ENCODE data around the gene NEIL1. TPM values are rescaled to one million over a fixed set of nuclear protein-coding genes. Genes with fewer than 3 reads are reported as not detected.

The NEIL1 gene
- total and polyA plus RNA-seq, 2 donors (not counting 1 experiment from before 2014, with no cell fraction given) = 103 to 251 TPM

DNA sequence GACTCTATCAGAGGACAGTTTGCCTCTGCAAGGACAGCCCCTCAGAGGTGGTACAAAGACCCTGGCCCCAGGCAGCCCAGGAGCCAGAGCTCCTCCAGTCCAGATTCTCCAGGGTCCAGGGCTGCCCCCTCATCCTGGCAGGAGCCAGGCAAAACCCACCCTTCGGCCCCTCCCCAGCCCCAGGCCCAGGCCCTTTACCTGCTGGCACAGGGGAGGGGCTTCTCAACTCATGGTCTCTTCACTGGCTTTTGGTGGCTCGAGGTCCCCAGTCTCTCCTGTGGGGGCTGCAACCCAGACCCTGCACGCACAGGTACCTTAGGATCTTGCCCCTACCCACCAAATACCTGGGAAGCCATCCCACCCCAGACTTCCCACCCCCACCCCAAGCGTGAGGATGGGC is 8.5 kb downstream of the NEIL1 start:
- H3K9me3 ChIP-seq (ENCODE audit: control extremely low read depth in 1 of 3, control insufficient read depth in 2 of 3, insufficient read depth in 1 of 3, low read length in 2 of 3) = peaks cover 0 to 27% (median 6%) of the 10 kb centered on the region in 3 donors
- no peak for ATAC-seq (ENCODE audit: low read depth)
- no peak overlapping the region for H3K27ac ChIP-seq (ENCODE audit: low read length in 2 of 2)
- Mint-ChIP-seq H3K27me3 (no peaks in the 10 kb centered on the region), H3K4me1 (peaks cover 10% of the 10 kb centered on the region), H3K27ac (no peak overlapping the region), H3K4me3 (no peak overlapping the region), H3K9me3 (ENCODE audit: insufficient read depth) (peaks cover under 1% of the 10 kb centered on the region)
- ChIA-PET POLR2A (no interaction called here), CTCF (interaction anchor here (3.7 kb wide), 1 partner anchor 14 kb away, joined by 15 read pairs; the partner anchor contains the start of gene MAN2C1)
- no peaks in the 10 kb centered on the region for H4K20me1 ChIP-seq (ENCODE audit: control insufficient read depth, insufficient read depth, low read length, poor library complexity, severe bottlenecking)
- no peaks in the 10 kb centered on the region for H3K79me2 ChIP-seq (ENCODE audit: control insufficient read depth, insufficient read depth, low read length)
- peaks cover 7 to 8% of the 10 kb centered on the region in 2 donors for H3K4me1 ChIP-seq (ENCODE audit: control insufficient read depth in 2 of 2, insufficient read depth in 2 of 2, low read length in 2 of 2)
- no peak overlapping the region for H3K4me2 ChIP-seq (replicated peaks; ENCODE audit: low read depth, low read length, poor library complexity, severe bottlenecking)
- TF ChIP-seq, protein P1, sequence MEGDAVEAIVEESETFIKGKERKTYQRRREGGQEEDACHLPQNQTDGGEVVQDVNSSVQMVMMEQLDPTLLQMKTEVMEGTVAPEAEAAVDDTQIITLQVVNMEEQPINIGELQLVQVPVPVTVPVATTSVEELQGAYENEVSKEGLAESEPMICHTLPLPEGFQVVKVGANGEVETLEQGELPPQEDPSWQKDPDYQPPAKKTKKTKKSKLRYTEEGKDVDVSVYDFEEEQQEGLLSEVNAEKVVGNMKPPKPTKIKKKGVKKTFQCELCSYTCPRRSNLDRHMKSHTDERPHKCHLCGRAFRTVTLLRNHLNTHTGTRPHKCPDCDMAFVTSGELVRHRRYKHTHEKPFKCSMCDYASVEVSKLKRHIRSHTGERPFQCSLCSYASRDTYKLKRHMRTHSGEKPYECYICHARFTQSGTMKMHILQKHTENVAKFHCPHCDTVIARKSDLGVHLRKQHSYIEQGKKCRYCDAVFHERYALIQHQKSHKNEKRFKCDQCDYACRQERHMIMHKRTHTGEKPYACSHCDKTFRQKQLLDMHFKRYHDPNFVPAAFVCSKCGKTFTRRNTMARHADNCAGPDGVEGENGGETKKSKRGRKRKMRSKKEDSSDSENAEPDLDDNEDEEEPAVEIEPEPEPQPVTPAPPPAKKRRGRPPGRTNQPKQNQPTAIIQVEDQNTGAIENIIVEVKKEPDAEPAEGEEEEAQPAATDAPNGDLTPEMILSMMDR (IDR thresholded peaks at IDR 0.05) = no peak
- no peak for TF ChIP-seq EZH2 (IDR thresholded peaks at IDR 0.05; ENCODE audit: borderline replicate concordance, insufficient read depth, low read depth, low read length, poor library complexity, severe bottlenecking)
- no peak for DNase-seq
- H2AFZ ChIP-seq (ENCODE audit: insufficient read depth, low read depth, low read length, poor library complexity, severe bottlenecking) = no peak overlapping the region
- no peaks in the 10 kb centered on the region for H3K27me3 ChIP-seq (replicated peaks in 1 of 4; ENCODE audit: control extremely low read depth in 1 of 4, control insufficient read depth in 3 of 4, insufficient read depth in 4 of 4, low read length in 3 of 4)
- H3K36me3 ChIP-seq (replicated peaks in 1 of 2; ENCODE audit: control extremely low read depth in 1 of 2, control insufficient read depth in 1 of 2, extremely low read depth in 1 of 2, insufficient read depth in 2 of 2, low read length in 1 of 2) = peaks cover 0 to 31% of the 10 kb centered on the region in 2 experiments
- intact Hi-C loops (cut with micrococcal nuclease) = no loop called here
- H3K4me3 ChIP-seq (ENCODE audit: control extremely low read depth in 1 of 5, extremely low read depth in 1 of 5, insufficient read depth in 1 of 5, low read depth in 2 of 5, low read length in 4 of 5) = no peak overlapping the region
- no peak overlapping the region for H3K9ac ChIP-seq (ENCODE audit: low read length)
- WGBS (ENCODE audit: insufficient coverage) = 100% methylated on average over 3 of the region's 4 CpGs

DNA sequence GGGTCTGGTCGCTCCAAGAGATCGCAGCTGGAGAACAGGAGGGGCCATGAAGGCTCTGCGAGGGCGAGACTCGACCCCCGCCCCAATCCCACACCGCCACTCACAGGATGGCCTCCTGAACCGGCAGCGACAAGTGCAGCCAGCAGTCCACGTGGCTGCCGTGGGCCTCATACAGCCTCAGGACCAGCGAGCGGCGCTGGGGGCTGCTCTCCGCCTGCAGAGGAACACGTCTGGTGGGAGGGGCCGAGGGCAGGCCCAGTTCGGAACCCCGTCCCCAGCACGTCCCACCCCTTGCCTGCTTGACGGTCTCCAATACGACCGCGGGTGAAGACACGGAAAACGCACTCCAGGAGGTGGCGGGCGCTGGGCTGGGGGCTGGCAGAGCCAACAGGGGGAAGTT is 9.2 kb downstream of the NEIL1 start:
- no peak for ATAC-seq (ENCODE audit: low read depth)
- H3K27ac Mint-ChIP-seq = no peak overlapping the region
- no peak overlapping the region for H3K4me2 ChIP-seq (replicated peaks; ENCODE audit: low read depth, low read length, poor library complexity, severe bottlenecking)

More for the DNA sequence above, 9.2 kb downstream of the NEIL1 start:
- Histone ChIP-seq H2AFZ (ENCODE audit: insufficient read depth, low read depth, low read length, poor library complexity, severe bottlenecking) (no peak overlapping the region), H3K4me3 (ENCODE audit: control extremely low read depth in 1 of 5, extremely low read depth in 1 of 5, insufficient read depth in 1 of 5, low read depth in 2 of 5, low read length in 4 of 5) (no peak overlapping the region), H3K27ac (ENCODE audit: low read length in 2 of 2) (no peak overlapping the region), H3K4me1 (ENCODE audit: control insufficient read depth in 2 of 2, insufficient read depth in 2 of 2, low read length in 2 of 2) (peaks cover 1% of the 10 kb centered on the region in 2 donors), H3K9ac (ENCODE audit: low read length) (no peak overlapping the region), H3K36me3 (replicated peaks in 1 of 2; ENCODE audit: control extremely low read depth in 1 of 2, control insufficient read depth in 1 of 2, extremely low read depth in 1 of 2, insufficient read depth in 2 of 2, low read length in 1 of 2) (peaks cover 0 to 32% of the 10 kb centered on the region in 2 experiments), H4K20me1 (ENCODE audit: control insufficient read depth, insufficient read depth, low read length, poor library complexity, severe bottlenecking) (no peaks in the 10 kb centered on the region), H3K79me2 (ENCODE audit: control insufficient read depth, insufficient read depth, low read length) (no peaks in the 10 kb centered on the region), H3K27me3 (replicated peaks in 1 of 4; ENCODE audit: control extremely low read depth in 1 of 4, control insufficient read depth in 3 of 4, insufficient read depth in 4 of 4, low read length in 3 of 4) (no peaks in the 10 kb centered on the region), H3K9me3 (ENCODE audit: control extremely low read depth in 1 of 3, control insufficient read depth in 2 of 3, insufficient read depth in 1 of 3, low read length in 2 of 3) (peaks cover 0 to 20% (median 0%) of the 10 kb centered on the region in 3 donors)
- Mint-ChIP-seq H3K4me1 (peaks cover 4% of the 10 kb centered on the region), H3K27me3 (no peaks in the 10 kb centered on the region), H3K9me3 (ENCODE audit: insufficient read depth) (no peaks in the 10 kb centered on the region), H3K4me3 (no peak overlapping the region)
- TF ChIP-seq, protein P1 (IDR thresholded peaks at IDR 0.05) = no peak
- no peak for TF ChIP-seq EZH2 (IDR thresholded peaks at IDR 0.05; ENCODE audit: borderline replicate concordance, insufficient read depth, low read depth, low read length, poor library complexity, severe bottlenecking)
- DNase-seq = no peak
- POLR2A ChIA-PET = no interaction called here
- CTCF ChIA-PET = interaction anchor here (0.6 to 1.2 kb wide), 2 partner anchors 12 to 329 kb away, joined by 3 to 4 read pairs; partner anchors contain the start of gene MAN2C1
- WGBS (ENCODE audit: insufficient coverage) = 96% methylated on average over 27 of the region's 28 CpGs
- intact Hi-C loops (cut with micrococcal nuclease) = no loop called here
